Left kidney (tissue), 8 donors: Measurements from ENCODE around the gene TNFAIP1. TPM values are rescaled to one million over a fixed set of nuclear protein-coding genes. Genes with fewer than 3 reads are reported as not detected.
"Not testable (repeated sequence)": the region's sequence is repeated elsewhere in the genome, so short reads cannot be mapped to it uniquely, and the experiment has no call there.

Experiments used
- DNase-seq: peaks from one replicate; pipeline ENCODE4 v3.0.0-alpha.2; 2013
- long read RNA-seq, 8 donors: transcript quantifications; one replicate each; lab custom pipeline, GENCODE V29; 2026
- polyA plus RNA-seq: library from polyadenylated mRNA; unstranded; fragments of 120-200 nt; gene quantifications from one replicate; pipeline ENCODE4 v1.2.1, GENCODE V29; 2013; ENCODE audit not compliant: insufficient read length

The TNFAIP1 gene
- polyA plus RNA-seq, result 40.5 TPM
- long read RNA-seq, donor 1, transcript TNFAIP1-201 (7 exons, 3,627 nt), result major isoform, 13 of 61 reads
- long read RNA-seq, donor 1, partial matches to known transcripts, result 7 of 61 reads
- long read RNA-seq, donor 1, other reads (novel, unspliced or antisense), result 39 of 61 reads
- long read RNA-seq, donor 2, transcript TNFAIP1-201 (7 exons, 3,627 nt), result major isoform, 6 of 36 reads
- long read RNA-seq, donor 2, partial matches to known transcripts, result 0 of 36 reads
- long read RNA-seq, donor 2, other reads (novel, unspliced or antisense), result 30 of 36 reads
- long read RNA-seq, donor 3, transcript TNFAIP1-201 (7 exons, 3,627 nt), result major isoform, 9 of 9 reads
- long read RNA-seq, donor 3, partial matches to known transcripts, result 0 of 9 reads
- long read RNA-seq, donor 3, other reads (novel, unspliced or antisense), result 0 of 9 reads
- long read RNA-seq, donor 4, result 0 reads
- long read RNA-seq, donor 5, transcript TNFAIP1-201 (7 exons, 3,627 nt), result major isoform, 11 of 205 reads
- long read RNA-seq, donor 5, partial matches to known transcripts, result 53 of 205 reads
- long read RNA-seq, donor 5, other reads (novel, unspliced or antisense), result 140 of 205 reads
- long read RNA-seq, donor 6, partial matches to known transcripts, result 36 of 76 reads
- long read RNA-seq, donor 6, other reads (novel, unspliced or antisense), result 36 of 76 reads
- long read RNA-seq, donor 7, transcript TNFAIP1-201 (7 exons, 3,627 nt), result major isoform, 8 of 91 reads
- long read RNA-seq, donor 7, partial matches to known transcripts, result 32 of 91 reads
- long read RNA-seq, donor 7, other reads (novel, unspliced or antisense), result 50 of 91 reads
- long read RNA-seq, donor 8, partial matches to known transcripts, result 19 of 21 reads
- long read RNA-seq, donor 8, other reads (novel, unspliced or antisense), result 0 of 21 reads

- peak; percentile 99 for DNase-seq
These were observed at the start of gene TNFAIP1, which contains the start of gene IFT20 for GRCh38 chr17:28335201-28335958. TSS of gene TNFAIP1 (plus strand) at chr17:28335761. CDS start at chr17:28339522, 3,761 bp downstream. TSS of gene IFT20 (minus strand) at chr17:28335472. CDS start at chr17:28331985, 3,487 bp downstream.

- DNase-seq, result no peak
These were observed 49.6 kb upstream of the TNFAIP1 start for GRCh38 chr17:28285965-28286364.

GRCh38 chr17:28290703-28291102, 44.9 kb upstream of the TNFAIP1 start:
- no peak for DNase-seq

- no peak for DNase-seq
These were observed 43.7 kb upstream of the TNFAIP1 start for GRCh38 chr17:28291780-28292330.

- DNase-seq, result not testable (repeated sequence)
These were observed 42.7 kb upstream of the TNFAIP1 start for GRCh38 chr17:28292878-28293277.

GRCh38 chr17:28293994-28294393, 41.6 kb upstream of the TNFAIP1 start:
- DNase-seq, result no peak

- no peak for DNase-seq
These were observed 39.6 kb upstream of the TNFAIP1 start for GRCh38 chr17:28295677-28296578.

- no peak for DNase-seq
These were observed 37.1 kb upstream of the TNFAIP1 start for GRCh38 chr17:28298449-28298848.

GRCh38 chr17:28306954-28307401, 28.6 kb upstream of the TNFAIP1 start:
- no peak for DNase-seq

GRCh38 chr17:28313841-28314240, 21.7 kb upstream of the TNFAIP1 start:
- DNase-seq, result no peak

- no peak for DNase-seq
These were observed 19.5 kb upstream of the TNFAIP1 start for GRCh38 chr17:28315846-28316705.

- DNase-seq, result no peak
These were observed 18.2 kb upstream of the TNFAIP1 start for GRCh38 chr17:28317099-28317965.

GRCh38 chr17:28317966-28318758, 17.4 kb upstream of the TNFAIP1 start:
- no peak for DNase-seq

- peak; percentile 96 for DNase-seq
These were observed 16.6 kb upstream of the TNFAIP1 start, which contains the start of gene TMEM97 for GRCh38 chr17:28318759-28319597. TSS of gene TMEM97 (plus strand) at chr17:28319200. CDS start at chr17:28319240, 40 bp downstream.

- no peak for DNase-seq
These were observed 16.0 kb upstream of the TNFAIP1 start for GRCh38 chr17:28319598-28319935.

- DNase-seq, result no peak
These were observed 15.1 kb upstream of the TNFAIP1 start for GRCh38 chr17:28320215-28321061.
